ENCODE data around the gene PLA2G15. TPM values are rescaled to one million over a fixed set of nuclear protein-coding genes. Genes with fewer than 3 reads are reported as not detected.
A peak's percentile ranks its signal among the peaks of the same experiment; 100 is the strongest.

Gene PLA2G15
- total and polyA plus RNA-seq, 2 experiments from 2014 or later, result 24.2 to 31.7 TPM

- DNase-seq (ENCODE audit: low spot score), result no peak
- Histone ChIP-seq H4K20me1 (ENCODE audit: insufficient read depth, poor library complexity, severe bottlenecking) (no peaks in the 10 kb centered on the region), H3K79me2 (peaks cover 66% of the 10 kb centered on the region), H3K9me2 (replicated peaks; ENCODE audit: insufficient read depth) (no peaks in the 10 kb centered on the region), H3K9me3 (ENCODE audit: low read depth) (no peaks in the 10 kb centered on the region), H3K36me3 (replicated peaks; ENCODE audit: insufficient read depth, low read depth) (no peaks in the 10 kb centered on the region), H2AFZ (no peak overlapping the region), H3K27me3 (no peaks in the 10 kb centered on the region), H3K4me2 (no peak overlapping the region), H3K27ac (no peak overlapping the region), H3K4me1 (ENCODE audit: insufficient read depth) (peaks cover 5% of the 10 kb centered on the region), H3K4me3 (no peak overlapping the region)
- TF ChIP-seq EZH2 (IDR thresholded peaks at IDR 0.05; ENCODE audit: borderline replicate concordance), result no peak
- TF ChIP-seq EZH2phosphoT487 (IDR thresholded peaks at IDR 0.05; ENCODE audit: low read depth, severe bottlenecking, unreplicated experiment), result no peak
- TF ChIP-seq CTCF (IDR thresholded peaks at IDR 0.05; ENCODE audit: poor library complexity), result no peak
- WGBS (ENCODE audit: low lambda C conversion rate, missing lambda C conversion rate), result 95% methylated on average over 5 of the region's 5 CpGs
These were observed 28.3 kb downstream of the PLA2G15 start for GRCh38 chr16:68273459-68273858.

- H3K79me2 ChIP-seq, result peaks cover 61% of the 10 kb centered on the region
- no peak overlapping the region for H3K4me3 ChIP-seq
- H3K9me3 ChIP-seq (ENCODE audit: low read depth), result no peaks in the 10 kb centered on the region
- TF ChIP-seq EZH2 (IDR thresholded peaks at IDR 0.05; ENCODE audit: borderline replicate concordance), result no peak
- no peaks in the 10 kb centered on the region for H3K27me3 ChIP-seq
- no peak overlapping the region for H3K4me2 ChIP-seq
- 98% methylated on average over 8 of the region's 8 CpGs for WGBS (ENCODE audit: low lambda C conversion rate, missing lambda C conversion rate)
- H3K9me2 ChIP-seq (replicated peaks; ENCODE audit: insufficient read depth), result no peaks in the 10 kb centered on the region
- DNase-seq (ENCODE audit: low spot score), result no peak
- H2AFZ ChIP-seq, result no peak overlapping the region
- H3K36me3 ChIP-seq (replicated peaks; ENCODE audit: insufficient read depth, low read depth), result no peaks in the 10 kb centered on the region
- H3K27ac ChIP-seq, result no peak overlapping the region
- peaks cover 5% of the 10 kb centered on the region for H3K4me1 ChIP-seq (ENCODE audit: insufficient read depth)
- no peaks in the 10 kb centered on the region for H4K20me1 ChIP-seq (ENCODE audit: insufficient read depth, poor library complexity, severe bottlenecking)
These were observed 28.7 kb downstream of the PLA2G15 start for GRCh38 chr16:68273896-68274295.

GRCh38 chr16:68274441-68274840, 29.3 kb downstream of the PLA2G15 start:
- Histone ChIP-seq H3K4me1 (ENCODE audit: insufficient read depth) (peaks cover 5% of the 10 kb centered on the region), H2AFZ (no peak overlapping the region), H3K27me3 (no peaks in the 10 kb centered on the region), H4K20me1 (ENCODE audit: insufficient read depth, poor library complexity, severe bottlenecking) (no peaks in the 10 kb centered on the region), H3K27ac (no peak overlapping the region), H3K79me2 (peaks cover 58% of the 10 kb centered on the region), H3K9me2 (replicated peaks; ENCODE audit: insufficient read depth) (no peaks in the 10 kb centered on the region), H3K36me3 (replicated peaks; ENCODE audit: insufficient read depth, low read depth) (no peaks in the 10 kb centered on the region), H3K4me3 (no peak overlapping the region), H3K4me2 (no peak overlapping the region), H3K9me3 (ENCODE audit: low read depth) (no peaks in the 10 kb centered on the region)
- no peak for DNase-seq (ENCODE audit: low spot score)
- WGBS (ENCODE audit: low lambda C conversion rate, missing lambda C conversion rate), result 94% methylated on average over 4 of the region's 4 CpGs
- TF ChIP-seq EZH2phosphoT487 (IDR thresholded peaks at IDR 0.05; ENCODE audit: low read depth, severe bottlenecking, unreplicated experiment), result no peak
- no peak for TF ChIP-seq EZH2 (IDR thresholded peaks at IDR 0.05; ENCODE audit: borderline replicate concordance)
- no peak for TF ChIP-seq CTCF (IDR thresholded peaks at IDR 0.05; ENCODE audit: poor library complexity)

DNA sequence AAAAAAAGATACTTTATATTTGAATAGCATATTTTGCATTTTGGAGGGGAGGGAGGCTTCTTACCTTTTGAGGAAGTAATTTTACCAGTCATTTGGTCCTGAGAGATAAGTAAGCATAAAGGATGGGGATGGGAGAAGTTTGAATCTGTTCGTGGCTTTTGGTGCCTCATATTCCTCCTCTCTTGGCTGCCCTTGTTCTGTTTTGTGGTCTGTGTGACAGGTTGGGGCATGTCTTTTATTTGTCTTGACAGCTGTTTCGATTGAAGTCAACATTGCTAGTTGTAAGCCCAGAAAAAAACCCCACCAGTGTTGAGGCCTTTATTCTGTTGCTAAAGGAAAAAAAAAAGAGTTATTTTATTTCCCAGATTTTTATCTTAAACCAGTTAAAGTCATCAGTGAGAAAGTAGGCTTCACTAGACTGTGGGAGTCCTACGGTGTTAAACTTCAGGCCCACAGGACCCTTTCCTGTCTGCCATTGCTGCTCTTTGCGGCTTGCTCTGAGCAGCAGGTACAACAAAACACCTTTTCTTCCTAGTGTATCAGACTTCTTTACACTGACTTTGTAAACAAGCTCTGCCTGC, 30.5 kb downstream of the PLA2G15 start:
- Histone ChIP-seq H2AFZ (no peak overlapping the region), H3K9me3 (ENCODE audit: low read depth) (no peaks in the 10 kb centered on the region), H3K27ac (peak overlapping the region; percentile 23), H3K36me3 (replicated peaks; ENCODE audit: insufficient read depth, low read depth) (no peaks in the 10 kb centered on the region), H3K4me3 (no peak overlapping the region), H3K4me2 (no peak overlapping the region), H3K9me2 (replicated peaks; ENCODE audit: insufficient read depth) (no peaks in the 10 kb centered on the region), H3K4me1 (ENCODE audit: insufficient read depth) (peaks cover 5% of the 10 kb centered on the region), H4K20me1 (ENCODE audit: insufficient read depth, poor library complexity, severe bottlenecking) (no peaks in the 10 kb centered on the region), H3K79me2 (peaks cover 52% of the 10 kb centered on the region), H3K27me3 (no peaks in the 10 kb centered on the region)
- no peak for TF ChIP-seq EZH2phosphoT487 (IDR thresholded peaks at IDR 0.05; ENCODE audit: low read depth, severe bottlenecking, unreplicated experiment)
- TF ChIP-seq CTCF (IDR thresholded peaks at IDR 0.05; ENCODE audit: poor library complexity), result no peak
- no peak for TF ChIP-seq EZH2 (IDR thresholded peaks at IDR 0.05; ENCODE audit: borderline replicate concordance)
- 69% methylated on average over 4 of the region's 4 CpGs for WGBS (ENCODE audit: low lambda C conversion rate, missing lambda C conversion rate)
- DNase-seq (ENCODE audit: low spot score), result no peak

Data from hepatocyte (in vitro differentiated cells).